Motor neuron (in vitro differentiated cells): ENCODE data around the gene NUP50. TPM values are rescaled to one million over a fixed set of nuclear protein-coding genes. Genes with fewer than 3 reads are reported as not detected.

Source experiments
- ATAC-seq, 8 experiments: fragments of 200-7000 bp; cut with Tn5 transposase; replicated peaks in 6 of 8; 2 replicates each; pipeline ENCODE4 v1.8.0; 2021; ENCODE audit warnings: mild to moderate bottlenecking in 8 of 8, moderate library complexity in 8 of 8
- H3K27ac ChIP-seq, 2 donors: fragments of 250-450 bp; sonication (Bioruptor Pico); 2 replicates each; pipeline ENCODE4 v1.9.0; 2021; ENCODE audit warnings: antibody characterized with exemption in 2 of 2, mild to moderate bottlenecking in 2 of 2, moderate library complexity in 1 of 2
- H3K4me1 ChIP-seq, 2 donors: fragments of 250-450 bp; sonication (Bioruptor Pico); replicated peaks in 1 of 2; 2 replicates each; pipeline ENCODE4 v1.6.1; 2021; ENCODE audit warnings: antibody characterized with exemption in 2 of 2, mild to moderate bottlenecking in 2 of 2, moderate library complexity in 1 of 2
- H3K4me3 ChIP-seq, 5 donors: fragments of 250-450 bp; sonication (Bioruptor Pico); 2 replicates each; pipeline ENCODE4 v1.9.0; 2021; ENCODE audit warnings: antibody characterized with exemption in 5 of 5, mild to moderate bottlenecking in 5 of 5, moderate library complexity in 4 of 5
- WGBS, 10 experiments: fragments of 450-650 bp; shearing (Covaris generic); methylation state at CpG; one replicate each; pipeline ENCODE4 v1.0.0; 2022; 5-methylcytosine and 5-hydroxymethylcytosine counted together
- in situ Hi-C, 9 experiments: fragments of 400-800 bp; cut with MboI; loops; one replicate each; pipeline ENCODE4 v1.15.0; 2021; ENCODE audit warnings: low sequenced_read_pairs in 9 of 9, low pct_unique_long_range_greater_than_20kb in 2 of 9; ENCODE audit not compliant: unreplicated experiment in 9 of 9
- total RNA-seq, 8 experiments: library from RNA; unstranded; fragments of 300-600 nt; gene quantifications; 2 replicates each; pipeline versions ENCODE4 v1.2.3 to v1.2.4, GENCODE V29; 2022

The NUP50 gene
- total RNA-seq, 8 experiments from 2014 or later = 19.5 to 55.9 (median 29.1) TPM

DNA sequence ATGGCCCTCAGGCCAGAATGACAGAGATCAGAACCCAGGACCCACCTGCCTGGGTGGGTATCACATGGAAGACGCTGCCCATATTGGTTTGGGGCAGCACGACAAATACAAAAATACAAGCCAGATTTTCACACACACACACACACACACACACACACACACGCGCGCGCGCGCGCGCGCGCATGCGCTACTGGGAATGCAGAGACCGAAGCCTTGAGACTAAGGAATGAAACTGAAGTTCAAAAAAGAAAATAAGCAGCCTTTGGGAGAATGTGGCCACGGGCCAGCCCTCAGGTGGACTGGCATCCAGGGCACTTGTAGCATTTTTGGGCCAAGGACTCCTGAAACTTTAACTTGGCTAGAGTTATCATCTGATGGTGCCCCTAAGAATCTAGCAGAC, 21.3 kb upstream of the NUP50 start:
- no peaks in the 10 kb centered on the region for H3K4me1 ChIP-seq
- H3K4me3 ChIP-seq = no peak overlapping the region
- WGBS, 10 experiments = 59 to 100% (median 92%) methylated on average over 1 to 15 of the region's 15 CpGs
- no peak overlapping the region for H3K27ac ChIP-seq
- in situ Hi-C loops = no loop called here
- no peak for ATAC-seq

DNA sequence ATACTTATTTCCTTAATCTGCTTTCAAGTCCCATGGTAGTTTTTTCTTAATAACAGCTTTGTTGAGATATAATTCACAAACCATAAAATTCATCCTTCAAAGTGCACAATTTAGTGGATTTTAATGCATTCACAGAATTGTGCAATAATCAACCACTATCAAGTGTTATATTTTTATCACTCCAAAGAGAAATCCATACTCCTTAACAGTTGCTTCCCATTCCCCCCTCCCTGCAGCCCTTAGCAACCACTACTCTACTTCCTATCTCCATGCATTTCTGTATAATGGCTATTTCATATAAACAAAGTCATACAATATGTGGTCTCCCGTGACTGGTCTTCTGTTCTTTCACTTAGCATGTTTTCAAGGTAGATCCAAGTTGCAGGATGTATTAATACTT, 18.8 kb upstream of the NUP50 start:
- in situ Hi-C loops = no loop called here
- H3K4me3 ChIP-seq = no peak overlapping the region
- no peak for ATAC-seq
- no peaks in the 10 kb centered on the region for H3K4me1 ChIP-seq
- 20 to 100% (median 100%) methylated on average over 1 of the region's 1 CpG; no CpG with 5 or more reads in 2 of the 10 experiments for WGBS, 10 experiments
- no peak overlapping the region for H3K27ac ChIP-seq

DNA sequence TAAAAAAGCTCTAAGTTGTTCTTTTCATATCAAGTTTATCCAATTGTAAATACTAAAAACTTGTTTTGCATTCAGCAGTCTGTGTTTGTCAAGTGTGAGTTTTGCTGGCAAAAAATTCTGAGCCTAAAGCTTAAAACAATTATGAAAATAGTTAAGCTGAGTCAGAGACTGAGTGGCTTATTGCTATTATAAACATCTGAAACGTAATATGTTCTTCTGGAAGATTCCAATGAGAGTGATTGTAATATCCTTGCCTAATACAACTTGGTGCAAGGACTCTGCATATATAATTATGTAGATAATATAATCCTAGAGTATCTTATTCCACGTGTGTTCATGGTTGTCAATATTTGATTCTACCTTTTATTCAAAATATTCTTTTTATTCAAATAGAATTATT, 14.1 kb upstream of the NUP50 start:
- ATAC-seq = no peak
- WGBS, 10 experiments = 53 to 100% (median 91%) methylated on average over 1 to 2 of the region's 2 CpGs
- Histone ChIP-seq H3K4me1 (no peaks in the 10 kb centered on the region), H3K27ac (no peak overlapping the region), H3K4me3 (no peak overlapping the region)
- in situ Hi-C loops = no loop called here

DNA sequence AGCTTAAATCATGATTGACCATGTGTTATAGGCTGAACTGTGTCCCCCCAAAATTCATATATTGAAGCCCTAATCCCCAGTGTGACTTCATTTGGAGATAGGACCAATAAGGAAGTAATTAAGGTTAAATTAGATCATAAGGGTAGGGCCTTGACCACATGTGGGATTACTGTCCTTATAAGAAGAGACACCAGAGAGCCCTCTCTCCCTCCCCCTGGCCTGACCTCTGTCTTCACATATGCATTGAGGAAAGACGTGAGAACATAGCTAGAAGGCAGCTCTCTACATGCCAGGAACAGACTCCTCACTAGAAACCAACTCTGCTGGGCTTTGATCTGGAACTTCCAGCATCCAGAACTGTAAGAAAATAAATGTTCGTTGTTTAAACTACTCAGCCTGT, 13.6 kb upstream of the NUP50 start:
- in situ Hi-C loops = no loop called here
- no peak overlapping the region for H3K4me3 ChIP-seq
- 0 to 100% (median 100%) methylated on average over 1 of the region's 2 CpGs; no CpG with 5 or more reads in 3 of the 10 experiments for WGBS, 10 experiments
- no peaks in the 10 kb centered on the region for H3K4me1 ChIP-seq
- H3K27ac ChIP-seq = no peak overlapping the region
- ATAC-seq = peak in 2 of 8 experiments; percentile 32 to 38

- H3K27ac ChIP-seq = no peak overlapping the region
- H3K4me3 ChIP-seq = no peak overlapping the region
- H3K4me1 ChIP-seq = no peaks in the 10 kb centered on the region
- 90 to 100% (median 96%) methylated on average over 2 to 4 of the region's 6 CpGs; no CpG with 5 or more reads in 2 of the 10 experiments for WGBS, 10 experiments
- no peak for ATAC-seq
- in situ Hi-C loops = no loop called here
Observed at GRCh38 chr22:45151503-45151902, 12.2 kb upstream of the NUP50 start.

- in situ Hi-C loops = no loop called here
- peak in 1 of 8 experiments; percentile 12 for ATAC-seq
Observed at GRCh38 chr22:45154383-45154782, 9.3 kb upstream of the NUP50 start.

DNA sequence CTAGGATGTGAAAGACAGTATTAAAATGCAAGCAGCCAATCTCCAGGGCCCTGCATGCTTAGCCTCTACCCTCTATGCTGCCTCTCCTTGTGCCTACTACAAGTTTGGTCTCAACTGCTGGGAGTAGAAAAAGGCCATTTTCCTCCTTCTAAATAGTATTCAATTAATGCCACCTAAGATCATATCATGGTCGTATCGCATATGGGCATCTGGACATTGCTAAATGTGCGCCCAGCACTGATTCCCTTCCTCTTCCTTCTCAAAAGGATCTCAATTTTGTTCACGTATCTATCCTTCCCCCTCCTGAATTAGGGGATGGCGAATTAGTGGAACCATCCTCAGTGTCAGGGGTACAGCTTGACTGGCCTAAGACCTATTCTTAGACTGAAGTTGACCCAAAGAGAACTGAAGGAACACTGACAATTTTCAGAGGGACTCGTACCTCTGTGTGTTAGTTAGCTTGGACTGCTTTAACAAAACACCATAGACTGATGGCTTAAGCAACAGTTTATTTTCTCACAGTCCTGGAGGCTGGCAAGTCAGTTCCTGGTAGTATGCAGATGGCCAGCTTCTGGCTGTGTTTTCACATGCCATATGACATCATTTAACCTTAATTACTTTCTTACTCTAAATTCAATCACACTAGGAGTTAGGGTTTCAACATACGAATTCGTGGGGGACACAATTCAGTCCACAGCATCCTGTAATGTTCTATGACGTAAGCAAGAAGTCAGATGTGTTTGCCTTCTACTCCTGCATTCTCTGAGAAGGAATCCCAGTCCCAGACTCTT, 8.5 kb upstream of the NUP50 start:
- H3K4me1 ChIP-seq = no peaks in the 10 kb centered on the region
- H3K4me3 ChIP-seq = no peak overlapping the region
- 67 to 100% (median 81%) methylated on average over 1 to 9 of the region's 9 CpGs; no CpG with 5 or more reads in 1 of the 10 experiments for WGBS, 10 experiments
- in situ Hi-C loops = no loop called here
- no peak overlapping the region for H3K27ac ChIP-seq
- ATAC-seq = peak in 2 of 8 experiments; percentile 46 to 61

More at GRCh38 chr22:45154383-45154782, 9.3 kb upstream of the NUP50 start:
- no peak overlapping the region for H3K27ac ChIP-seq
- 40 to 100% (median 92%) methylated on average over 1 to 3 of the region's 3 CpGs; no CpG with 5 or more reads in 1 of the 10 experiments for WGBS, 10 experiments
- H3K4me1 ChIP-seq = no peaks in the 10 kb centered on the region
- no peak overlapping the region for H3K4me3 ChIP-seq

- Histone ChIP-seq H3K4me1 (peaks cover 5 to 10% of the 10 kb centered on the region in 2 donors), H3K4me3 (no peak overlapping the region), H3K27ac (no peak overlapping the region)
- no peak for ATAC-seq
- in situ Hi-C loops = no loop called here
- 60 to 100% (median 90%) methylated on average over 1 to 3 of the region's 3 CpGs; no CpG with 5 or more reads in 2 of the 10 experiments for WGBS, 10 experiments
Observed at GRCh38 chr22:45157907-45158306, 5.8 kb upstream of the NUP50 start.

- H3K27ac ChIP-seq = no peak overlapping the region
Observed at GRCh38 chr22:45159652-45160462, 3.9 kb upstream of the NUP50 start.

DNA sequence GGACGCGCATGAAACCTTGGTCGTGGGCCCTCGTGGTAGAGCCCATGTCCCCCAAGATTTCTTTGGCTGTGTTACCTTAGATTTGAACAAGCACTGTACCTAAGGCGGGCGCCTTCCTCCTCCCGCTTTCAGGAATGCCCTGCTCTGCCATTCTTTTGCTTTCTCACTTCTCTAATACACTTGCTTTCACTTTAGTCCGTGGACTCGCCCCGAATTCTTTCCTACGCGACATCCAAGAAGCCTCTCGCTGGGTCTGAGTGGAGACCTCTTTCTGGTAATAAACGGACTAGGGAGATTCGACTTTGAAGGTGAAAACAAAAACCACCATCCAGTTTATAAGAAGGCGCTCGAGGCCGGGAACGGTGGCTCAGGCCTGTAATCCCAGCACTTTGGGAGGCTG, 1.2 kb upstream of the NUP50 start:
- H3K4me3 ChIP-seq = peak overlapping the region; percentile 49 to 76 (median 58)
- H3K27ac ChIP-seq = no peak overlapping the region
- no peak for ATAC-seq
- WGBS, 10 experiments = 60 to 94% (median 84%) methylated on average over 3 to 10 of the region's 19 CpGs; no CpG with 5 or more reads in 4 of the 10 experiments
- in situ Hi-C loops = no loop called here
- H3K4me1 ChIP-seq = peaks cover 12 to 16% of the 10 kb centered on the region in 2 donors

More at GRCh38 chr22:45159652-45160462, 3.9 kb upstream of the NUP50 start:
- Histone ChIP-seq H3K4me1 (peaks cover 5 to 10% of the 10 kb centered on the region in 2 donors), H3K4me3 (no peak overlapping the region)
- in situ Hi-C loops = no loop called here
- ATAC-seq = no peak
- 56 to 90% (median 80%) methylated on average over 1 to 4 of the region's 5 CpGs; no CpG with 5 or more reads in 1 of the 10 experiments for WGBS, 10 experiments

- peak overlapping the region; percentile 49 to 76 (median 58) for H3K4me3 ChIP-seq
- ATAC-seq = peak; percentile 39 to 56 (median 48)
- peaks cover 12 to 16% of the 10 kb centered on the region in 2 donors for H3K4me1 ChIP-seq
- in situ Hi-C loops = no loop called here
- peak overlapping the region; percentile 65 to 78 for H3K27ac ChIP-seq
- 0 to 1% (median 0%) methylated on average over 1 to 13 of the region's 13 CpGs; no CpG with 5 or more reads in 7 of the 10 experiments for WGBS, 10 experiments
Observed at GRCh38 chr22:45163099-45163450, 650 bp upstream of the NUP50 start.

DNA sequence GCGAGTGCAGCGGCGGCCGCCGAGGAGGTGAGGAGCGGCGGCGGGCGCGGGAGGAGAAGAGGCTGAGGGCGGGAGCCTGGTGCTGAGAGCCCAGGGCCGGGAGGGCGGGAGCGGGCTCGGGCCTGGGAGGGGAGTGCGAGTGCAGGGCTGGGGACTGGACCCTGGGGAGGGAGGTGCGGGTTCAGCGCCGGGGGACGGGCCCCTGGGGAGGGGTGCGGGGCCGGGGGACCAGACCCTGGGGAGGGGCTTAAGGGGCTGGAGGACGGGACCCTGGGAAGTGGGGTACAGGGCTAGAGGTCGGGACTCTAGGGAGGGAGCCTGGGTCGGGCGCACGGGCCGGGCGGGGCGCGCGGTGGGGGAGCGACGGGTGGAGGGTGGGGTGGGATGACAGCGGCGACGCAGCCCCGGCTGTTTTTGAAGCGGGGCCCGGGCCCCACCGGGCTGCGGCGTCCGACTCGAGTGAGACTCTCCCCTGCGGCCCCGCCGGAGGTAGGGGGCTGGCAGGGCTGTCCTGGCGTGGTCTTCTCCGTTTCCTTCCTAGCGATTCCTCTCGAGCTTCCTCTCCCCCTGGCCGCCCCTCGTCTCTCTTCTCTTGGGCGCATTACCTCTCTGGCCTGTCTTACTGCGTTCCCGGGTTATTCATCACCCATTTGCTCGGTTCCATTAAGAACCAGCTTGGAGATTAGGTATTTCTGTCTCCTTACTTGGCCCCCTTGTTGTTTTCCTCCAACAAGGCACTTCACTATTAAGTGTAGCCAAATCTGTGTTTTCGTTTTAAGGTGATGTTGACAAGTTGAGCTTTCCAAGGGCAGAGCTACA, 754 bp downstream of the NUP50 start:
- in situ Hi-C loops = no loop called here

More for the DNA sequence above, 754 bp downstream of the NUP50 start:
- H3K27ac ChIP-seq = peak overlapping the region; percentile 60 to 78
- peaks cover 12 to 16% of the 10 kb centered on the region in 2 donors for H3K4me1 ChIP-seq
- H3K4me3 ChIP-seq = peak overlapping the region; percentile 49 to 76 (median 58)
- peak; percentile 42 to 67 (median 56) for ATAC-seq
- WGBS, 10 experiments = 0 to 14% (median 0%) methylated on average over 1 to 5 of the region's 59 CpGs; no CpG with 5 or more reads in 5 of the 10 experiments
